HL-60 (cell line): ENCODE data around the gene MPPED1.

Source experiments
- CTCF ChIP-seq: IDR thresholded peaks from one replicate; pipeline ENCODE4 v1.5.1; 2011; ENCODE audit warnings: low read length, control low read depth, inconsistent platforms; ENCODE audit not compliant: insufficient read depth
- GABPA ChIP-seq: IDR thresholded peaks from 2 replicates; pipeline ENCODE4 v1.6.1; 2012; ENCODE audit warnings: low read depth
- POLR2AphosphoS5 ChIP-seq: IDR thresholded peaks from 2 replicates; pipeline ENCODE4 v1.6.1; 2012; ENCODE audit warnings: low read depth
- REST ChIP-seq: IDR thresholded peaks from 2 replicates; pipeline ENCODE4 v1.6.1; 2012; ENCODE audit warnings: low read depth; ENCODE audit not compliant: insufficient replicate concordance
- SPI1 ChIP-seq: IDR thresholded peaks from 2 replicates; pipeline ENCODE4 v1.6.1; 2012; ENCODE audit warnings: low read depth, mild to moderate bottlenecking, borderline replicate concordance

- TF ChIP-seq CTCF (no peak), POLR2AphosphoS5 (no peak), REST (no peak), SPI1 (no peak), GABPA (no peak)
Measured at GRCh38 chr22:43398910-43399309, 12.9 kb upstream of the MPPED1 start.
